NCI-H69 (cell line): ENCODE data around the gene TOGARAM1.
"Not testable (repeated sequence)": the region's sequence is repeated elsewhere in the genome, so short reads cannot be mapped to it uniquely, and the experiment has no call there.

Experiments
- DNase-seq: peaks from one replicate; lab custom pipeline; 2025; lab: John Stamatoyannopoulos, UW

The TOGARAM1 gene

GRCh38 chr14:45044638-45045037, 82.6 kb downstream of the TOGARAM1 start:
- DNase-seq, result no peak

DNA sequence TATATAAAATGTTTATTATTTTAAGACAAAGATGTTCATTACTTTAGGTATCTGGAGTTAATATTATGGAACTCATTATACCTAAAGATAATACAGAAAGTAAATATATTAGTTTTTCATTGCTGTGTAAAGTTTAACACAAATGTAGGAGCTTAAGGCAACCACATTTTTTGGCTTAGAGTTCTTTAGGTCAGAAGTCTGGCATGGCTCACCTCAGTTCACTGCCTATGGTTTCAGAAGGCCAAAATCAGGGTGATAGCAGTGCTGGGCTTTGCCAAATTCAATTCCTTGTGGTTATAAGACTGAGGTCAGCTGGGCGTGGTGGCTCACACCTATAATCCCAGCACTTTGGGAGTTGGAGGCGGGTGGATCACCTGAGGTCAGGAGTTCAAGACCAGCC, 86.4 kb downstream of the TOGARAM1 start:
- no peak for DNase-seq

DNA sequence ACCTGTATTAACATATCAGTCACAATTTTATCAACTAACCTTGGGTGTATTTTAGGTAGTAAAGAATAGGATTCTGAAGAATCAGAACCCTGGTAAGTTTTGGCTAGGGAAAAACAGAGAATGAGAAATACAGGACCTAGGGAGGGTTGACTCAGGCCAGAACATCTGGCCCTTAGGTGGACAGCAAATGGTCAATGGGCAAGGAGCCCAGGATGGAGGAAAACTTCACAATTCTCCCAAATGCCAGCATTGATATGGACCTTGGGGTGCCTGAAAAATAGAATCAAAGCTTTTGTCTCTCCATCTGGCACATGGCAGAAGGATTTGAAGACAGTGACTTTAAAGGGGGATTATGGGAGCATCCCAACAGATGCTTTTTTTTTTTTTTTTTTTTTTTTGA, 89.2 kb downstream of the TOGARAM1 start:
- DNase-seq, result no peak

- DNase-seq, result no peak
These were observed 89.9 kb downstream of the TOGARAM1 start for GRCh38 chr14:45051896-45052295.

GRCh38 chr14:45057349-45057748, 95.4 kb downstream of the TOGARAM1 start:
- no peak for DNase-seq

DNA sequence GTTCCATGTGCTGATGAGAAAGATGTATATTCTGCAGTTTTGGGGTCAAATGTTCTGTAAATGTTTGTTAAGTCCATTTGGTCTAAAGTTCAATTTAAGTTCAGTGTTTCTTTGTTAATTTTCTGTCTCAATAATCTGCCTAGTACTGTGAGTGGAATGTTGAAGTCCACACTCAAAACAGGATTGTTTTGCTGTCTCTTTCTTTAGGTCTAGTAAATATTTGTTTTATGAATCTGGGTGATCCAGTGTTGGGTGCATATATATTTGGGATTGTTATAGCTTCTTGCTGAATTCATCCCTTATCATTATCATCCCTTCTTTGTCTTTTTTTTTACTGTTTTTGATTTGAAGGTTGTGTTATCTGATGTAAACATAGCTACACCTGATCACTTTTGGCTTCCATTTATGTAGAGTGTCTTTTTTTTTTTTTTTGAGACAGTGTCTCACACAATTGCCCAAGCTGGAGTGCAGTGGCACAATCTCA, 95.9 kb downstream of the TOGARAM1 start:
- no peak for DNase-seq

GRCh38 chr14:45060551-45060950, 98.6 kb downstream of the TOGARAM1 start:
- no peak for DNase-seq

DNA sequence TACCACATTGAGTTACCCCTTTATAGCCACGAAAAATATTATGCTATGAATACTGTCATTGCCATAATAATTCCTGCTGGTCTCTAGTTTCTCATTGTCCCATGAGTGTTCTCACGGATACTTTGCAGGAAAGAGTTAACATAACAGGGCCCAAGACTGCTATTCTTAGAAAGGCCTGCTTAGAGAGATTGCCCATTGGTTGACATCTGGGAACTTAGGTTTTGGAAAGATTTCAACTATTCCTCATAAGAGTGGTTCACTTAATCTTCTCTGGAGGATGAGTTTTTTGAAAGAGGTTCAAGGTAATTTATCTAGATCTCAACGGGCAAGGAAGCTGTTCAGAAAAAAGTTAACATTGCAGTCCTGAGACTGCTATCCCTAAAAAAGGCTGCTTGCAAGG, 103.5 kb downstream of the TOGARAM1 start:
- no peak for DNase-seq

DNA sequence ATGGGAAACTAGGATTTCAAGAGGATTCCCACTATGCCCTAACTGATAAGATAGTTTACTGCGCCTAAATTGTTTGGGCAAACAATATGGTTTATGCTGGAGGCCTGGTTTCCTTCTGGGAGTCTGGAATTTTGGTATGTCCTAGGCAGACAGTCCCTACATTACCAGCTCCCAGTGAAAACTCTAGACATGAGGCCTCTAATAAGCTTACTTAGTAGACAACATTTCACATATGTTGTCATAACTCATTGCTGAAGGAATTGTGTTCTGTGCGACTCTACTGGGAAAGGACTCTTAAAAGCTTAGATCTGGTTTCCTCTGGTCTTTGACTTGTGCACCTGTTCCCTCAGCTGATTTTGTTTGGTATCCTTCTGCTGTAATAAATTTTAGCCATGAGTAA, 104.0 kb downstream of the TOGARAM1 start:
- no peak for DNase-seq

- no peak for DNase-seq
These were observed 104.7 kb downstream of the TOGARAM1 start for GRCh38 chr14:45066667-45067066.

DNA sequence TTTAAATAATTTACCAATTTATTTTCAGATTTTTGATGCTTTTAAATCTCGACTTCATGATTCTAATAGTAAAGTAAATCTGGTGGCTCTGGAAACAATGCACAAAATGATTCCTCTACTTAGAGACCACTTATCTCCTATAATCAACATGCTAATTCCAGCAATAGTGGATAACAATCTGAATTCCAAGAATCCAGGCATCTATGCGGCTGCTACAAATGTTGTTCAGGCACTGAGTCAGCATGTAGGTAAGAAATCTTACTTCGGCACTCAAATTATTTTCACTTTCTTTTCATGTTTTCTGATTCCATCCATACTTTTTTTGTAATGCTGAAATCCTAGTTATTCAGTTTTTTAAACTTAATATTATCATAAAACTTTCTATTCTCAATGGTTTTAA, 106.4 kb downstream of the TOGARAM1 start:
- DNase-seq, result no peak

DNA sequence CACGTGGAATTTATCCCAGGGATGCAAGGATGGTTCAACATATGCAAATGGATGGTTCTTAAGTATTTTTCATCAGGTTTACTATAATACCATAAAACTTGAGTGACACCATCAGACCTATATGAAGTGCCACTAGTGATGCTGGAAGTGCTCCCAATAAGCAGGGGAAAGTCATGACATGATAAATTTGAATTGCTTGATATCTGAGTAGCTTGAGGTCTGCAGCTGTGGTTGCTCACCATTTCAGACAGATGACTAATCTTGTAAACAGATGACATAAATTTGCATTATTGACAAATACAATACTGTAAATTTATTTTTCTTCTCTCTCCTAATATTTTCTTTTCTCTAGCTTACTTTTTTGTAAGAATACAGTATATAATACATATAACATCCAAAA, 108.2 kb downstream of the TOGARAM1 start:
- DNase-seq, result no peak

DNA sequence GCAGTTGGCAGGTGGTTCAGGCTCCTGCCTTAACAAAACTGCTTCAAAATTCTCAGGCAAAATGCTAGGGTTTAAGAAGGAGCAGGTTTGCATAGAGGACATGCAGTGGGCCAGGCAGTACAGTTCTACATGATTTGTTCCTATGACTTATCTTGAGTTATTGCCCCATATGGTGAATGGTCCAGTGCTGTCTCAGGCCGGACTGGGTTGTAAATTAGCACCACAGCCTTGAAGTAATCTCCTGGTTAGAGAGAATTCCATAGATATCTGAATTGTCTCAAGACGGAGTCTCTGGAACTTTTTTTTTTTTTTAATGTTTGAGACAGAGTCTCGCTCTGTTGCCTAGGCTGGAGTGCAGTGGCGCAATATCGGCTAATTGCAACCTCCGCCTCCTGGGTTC, 110.1 kb downstream of the TOGARAM1 start:
- no peak for DNase-seq

DNA sequence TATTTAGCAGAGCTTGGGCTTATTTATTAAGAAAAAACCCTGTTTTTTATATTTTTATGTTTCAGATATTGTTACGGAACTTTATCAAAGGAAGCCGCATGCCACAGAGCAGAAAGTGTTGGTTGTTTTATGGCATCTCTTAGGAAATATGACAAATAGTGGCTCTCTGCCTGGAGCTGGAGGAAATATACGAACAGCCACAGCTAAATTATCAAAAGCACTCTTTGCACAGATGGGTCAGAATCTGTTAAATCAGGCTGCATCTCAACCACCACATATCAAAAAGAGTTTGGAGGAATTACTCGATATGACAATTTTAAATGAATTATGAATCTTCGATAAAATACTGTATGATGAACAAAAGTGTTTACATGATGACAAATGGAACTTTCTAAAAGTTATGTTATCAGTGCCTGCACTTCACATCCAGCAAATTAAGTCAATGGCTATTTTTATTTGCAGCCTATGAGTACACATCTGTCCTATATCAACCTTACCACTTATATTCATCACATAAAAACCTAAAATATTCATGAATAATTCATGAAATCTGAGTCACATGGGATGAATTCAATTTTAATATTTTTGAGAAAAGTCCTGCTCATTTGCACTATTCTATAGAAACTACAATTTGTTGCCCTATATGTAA, 111.4 kb downstream of the TOGARAM1 start:
- no peak for DNase-seq

DNA sequence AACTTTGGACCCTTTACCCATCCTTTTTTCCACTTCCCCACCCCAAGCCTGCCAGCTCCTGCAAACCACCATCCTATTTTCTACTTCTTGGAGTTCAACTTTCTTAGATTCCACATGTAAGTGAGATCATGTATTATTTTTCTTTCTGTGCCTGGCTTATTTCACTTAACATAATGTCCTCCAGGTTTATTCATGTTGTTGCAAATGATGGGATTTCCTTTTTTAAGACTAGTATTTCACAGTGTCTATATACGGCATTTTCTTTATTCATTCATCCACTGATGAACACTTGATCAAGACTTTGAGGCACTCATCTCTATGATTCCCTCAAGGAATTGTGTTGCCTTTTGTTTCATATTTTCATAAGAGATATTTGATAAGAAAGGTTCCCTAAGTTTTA, 116.3 kb downstream of the TOGARAM1 start:
- no peak for DNase-seq

GRCh38 chr14:45080416-45080968, 118.5 kb downstream of the TOGARAM1 start:
- DNase-seq, result not testable (repeated sequence)

- DNase-seq, result not testable (repeated sequence)
These were observed 119.1 kb downstream of the TOGARAM1 start for GRCh38 chr14:45081096-45081495.

DNA sequence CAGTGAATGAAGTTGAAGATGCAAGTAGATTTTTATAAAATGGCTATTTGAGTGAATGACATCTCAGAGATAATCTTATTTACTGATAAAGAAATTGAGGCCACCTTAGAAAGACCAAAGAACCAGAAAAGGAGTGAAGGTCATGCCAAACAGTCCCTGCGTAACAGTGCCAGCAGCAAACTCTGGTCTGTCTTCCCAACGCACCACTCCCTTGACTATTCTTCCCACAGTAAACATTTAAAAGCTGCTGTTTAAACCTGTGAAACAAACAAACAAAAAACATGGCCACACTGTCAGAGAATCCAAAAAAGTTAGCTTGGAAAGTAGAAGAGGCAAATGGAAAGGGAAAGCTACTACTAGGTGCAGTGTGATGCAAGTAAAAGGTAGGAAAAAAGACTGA, 120.4 kb downstream of the TOGARAM1 start:
- DNase-seq, result no peak

GRCh38 chr14:45083617-45083975, 121.6 kb downstream of the TOGARAM1 start:
- DNase-seq, result no peak

DNA sequence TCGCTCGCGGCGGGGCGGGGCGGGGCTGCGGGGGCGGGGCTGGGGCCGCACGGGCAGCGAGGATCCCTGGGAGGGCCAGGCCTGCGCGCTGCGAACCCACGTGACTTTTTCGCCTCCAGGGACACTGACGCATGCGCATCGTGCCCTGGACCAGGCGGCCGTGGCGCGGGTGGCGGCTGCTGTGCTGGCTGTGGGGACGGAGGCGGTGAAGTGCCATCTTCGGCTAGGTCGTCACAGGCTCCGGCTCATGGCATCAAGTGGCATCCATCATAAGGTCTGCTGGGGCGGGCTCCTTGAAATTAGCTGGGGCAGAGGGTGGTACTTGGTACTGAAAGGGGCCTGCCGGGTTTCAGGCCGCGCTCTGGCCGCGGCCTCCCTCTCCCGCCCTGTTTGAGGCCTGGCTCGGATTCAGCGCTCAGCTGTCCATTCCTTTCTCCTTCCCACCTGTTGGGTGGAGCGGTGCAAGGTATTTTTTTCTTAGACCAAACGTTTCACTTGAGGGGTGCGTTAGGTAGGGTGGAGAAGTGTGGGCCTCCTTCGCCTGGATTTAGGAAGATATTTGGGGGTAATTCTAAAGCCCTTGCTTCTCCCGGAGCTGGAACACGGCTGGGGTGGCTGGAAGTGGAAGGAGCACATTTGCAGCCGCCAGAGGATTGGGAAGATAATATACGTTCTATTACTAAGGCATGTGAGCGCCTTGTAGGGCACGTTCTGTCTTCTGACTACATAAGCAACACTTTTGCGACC, 122.2 kb downstream of the TOGARAM1 start, which contains the start of gene PRPF39:
Gene PRPF39 (plus strand): TSS at position 141 of the 747 bp plus-strand sequence. CDS start 11,124 bp downstream, outside the sequence.
- DNase-seq, result peak; percentile 97

- DNase-seq, result peak; percentile 35
These were observed 123.0 kb downstream of the TOGARAM1 start for GRCh38 chr14:45084946-45085346.

DNA sequence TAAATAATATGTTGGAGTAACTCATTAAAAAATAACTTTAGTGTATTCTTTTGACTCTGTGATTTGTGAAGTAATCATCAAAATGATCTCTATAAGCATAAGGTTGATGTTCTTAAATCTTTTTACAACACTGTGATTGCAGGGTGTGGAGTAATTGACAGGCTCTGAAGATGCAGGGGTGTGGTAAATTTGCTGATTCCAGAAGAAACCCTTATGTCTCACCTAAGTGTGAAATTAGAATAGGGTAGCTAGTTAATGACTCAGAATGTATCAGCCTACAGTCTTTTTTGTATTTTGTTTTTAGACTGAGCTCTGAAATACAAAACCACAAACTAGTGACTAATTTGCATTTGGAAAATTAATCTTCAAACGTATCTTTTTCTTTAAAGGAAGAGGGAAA, 127.8 kb downstream of the TOGARAM1 start:
- DNase-seq, result no peak

- DNase-seq, result no peak
These were observed 129.7 kb downstream of the TOGARAM1 start for GRCh38 chr14:45091710-45092109.
